Renal cortex interstitium (tissue), 11 donors: Measurements from ENCODE around the gene FBXW7. TPM values are rescaled to one million over a fixed set of nuclear protein-coding genes. Genes with fewer than 3 reads are reported as not detected.

Experiments
- DNase-seq, 11 donors: peaks; one replicate each; pipeline ENCODE4 v3.0.0-alpha.2; 2013; ENCODE audit warnings: low read depth in 9 of 11, low spot score in 4 of 11; ENCODE audit errors: extremely low read depth in 1 of 11
- polyA plus RNA-seq, 3 donors: library from polyadenylated mRNA; unstranded; fragments of 120-200 nt; gene quantifications; one replicate each; pipeline ENCODE4 v1.2.1, GENCODE V29; 2013; ENCODE audit not compliant: insufficient read length in 3 of 3

The FBXW7 gene
- polyA plus RNA-seq, 3 donors: 26.6 to 37.9 (median 37.7) TPM

DNA sequence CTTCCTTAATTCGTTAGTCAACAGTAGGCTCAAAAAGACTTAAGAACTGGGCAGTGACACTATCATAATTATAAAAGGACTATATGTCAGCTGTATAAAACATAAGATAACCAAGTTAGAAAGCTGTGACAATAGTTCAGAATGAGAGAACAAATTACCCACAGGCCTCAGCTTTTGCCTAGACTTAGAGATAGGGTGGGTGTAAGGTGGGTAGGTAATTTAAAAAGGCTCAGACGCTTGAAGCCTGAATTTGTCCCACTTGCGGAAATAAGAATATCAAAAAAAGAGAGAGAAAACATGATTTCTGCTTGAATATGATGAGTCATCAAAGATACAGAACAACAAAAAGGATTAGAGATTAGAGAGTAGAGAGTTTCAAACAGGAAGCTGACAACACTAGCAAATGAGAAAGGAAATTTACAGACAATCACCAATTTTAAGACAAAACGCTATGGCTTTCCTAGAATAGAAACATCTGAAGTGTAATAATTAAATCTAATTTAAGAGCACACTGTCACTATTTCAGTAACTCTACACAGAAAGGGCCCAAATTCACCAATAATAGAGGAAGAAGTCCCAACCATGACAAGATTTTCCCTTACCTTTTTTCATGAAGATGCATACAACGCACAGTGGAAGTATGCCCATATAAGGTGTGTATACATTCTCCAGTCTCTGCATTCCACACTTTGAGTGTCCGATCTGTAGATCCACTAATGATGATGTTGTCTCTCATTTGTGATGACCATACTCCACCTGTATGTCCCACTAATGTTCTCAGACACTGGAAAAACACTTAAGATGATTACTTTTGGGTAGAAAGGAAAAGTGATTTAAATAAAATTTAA lies 208.1 kb downstream of the FBXW7 start:
- DNase-seq: no peak

DNA sequence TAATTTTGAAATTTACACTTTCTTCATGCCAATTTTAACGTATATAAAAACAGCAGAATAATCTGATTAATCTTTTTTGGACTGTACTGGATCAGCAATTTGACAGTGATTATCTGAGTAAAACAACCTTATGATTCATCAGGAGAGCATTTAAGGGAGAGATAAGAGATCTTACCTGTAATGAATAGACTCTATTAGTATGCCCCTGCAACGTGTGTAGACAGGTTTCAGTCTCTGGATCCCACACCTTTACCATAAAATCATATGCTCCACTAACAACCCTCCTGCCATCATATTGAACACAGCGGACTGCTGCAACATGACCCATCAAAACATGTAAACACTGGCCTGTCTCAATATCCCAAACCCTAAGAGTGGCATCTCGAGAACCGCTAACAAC lies 210.1 kb downstream of the FBXW7 start:
- no peak for DNase-seq

DNA sequence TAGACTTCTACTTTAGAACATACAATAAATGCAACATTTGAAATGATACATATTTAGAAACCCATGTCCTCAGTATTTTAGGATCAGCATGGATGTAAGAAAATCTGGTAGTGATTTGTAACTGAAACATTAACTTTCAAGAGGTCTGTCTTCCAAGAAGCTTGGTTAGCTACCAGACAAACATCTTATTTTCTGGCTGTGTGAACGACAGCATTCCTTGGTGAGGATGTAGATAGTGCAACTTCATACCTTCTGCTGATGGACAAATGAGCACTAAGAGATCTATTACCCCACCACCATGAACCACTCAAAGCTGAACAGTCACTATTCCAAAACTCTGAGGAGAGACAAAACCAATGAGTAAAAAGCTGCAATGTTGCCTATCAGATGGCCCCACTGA lies 212.7 kb downstream of the FBXW7 start:
- no peak for DNase-seq

DNA sequence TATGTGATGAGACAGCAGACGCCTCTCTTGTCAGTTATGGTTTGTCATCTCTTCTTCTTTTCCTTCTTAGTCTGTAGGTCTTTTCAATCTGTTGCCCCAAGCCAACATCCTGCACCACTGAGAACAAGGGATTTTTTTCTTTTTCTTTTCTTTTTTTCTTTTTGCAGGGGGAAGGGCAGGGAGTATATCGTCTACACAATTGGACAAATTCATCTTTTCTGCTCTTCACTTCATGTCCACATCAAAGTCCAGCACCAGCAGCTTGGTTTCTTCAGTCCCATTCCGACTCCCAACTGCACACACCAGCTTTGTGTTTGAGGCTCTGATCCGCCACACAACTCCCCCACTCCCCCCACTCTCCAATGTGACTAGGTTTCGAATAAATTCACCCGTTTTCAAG lies 213.2 kb downstream of the FBXW7 start:
- DNase-seq: no peak

DNA sequence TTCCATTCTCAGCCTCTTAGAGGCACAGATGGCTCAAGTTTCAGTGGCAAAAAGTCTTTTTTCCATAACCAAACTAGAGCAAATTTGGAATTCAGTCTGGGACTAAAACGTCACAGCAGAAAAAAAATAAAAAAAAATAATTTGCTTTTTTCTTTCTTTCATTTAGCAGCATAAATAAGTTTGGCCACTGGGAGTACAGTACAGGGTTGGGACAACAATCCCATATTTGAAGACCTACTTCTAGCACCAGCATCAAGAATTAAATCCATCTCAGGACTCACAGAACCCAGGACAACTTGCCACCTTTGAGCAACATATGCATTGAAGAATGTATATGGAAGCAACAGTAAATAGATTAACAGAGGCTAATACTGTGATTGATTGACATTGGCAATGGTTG lies 214.0 kb downstream of the FBXW7 start:
- DNase-seq: no peak

DNA sequence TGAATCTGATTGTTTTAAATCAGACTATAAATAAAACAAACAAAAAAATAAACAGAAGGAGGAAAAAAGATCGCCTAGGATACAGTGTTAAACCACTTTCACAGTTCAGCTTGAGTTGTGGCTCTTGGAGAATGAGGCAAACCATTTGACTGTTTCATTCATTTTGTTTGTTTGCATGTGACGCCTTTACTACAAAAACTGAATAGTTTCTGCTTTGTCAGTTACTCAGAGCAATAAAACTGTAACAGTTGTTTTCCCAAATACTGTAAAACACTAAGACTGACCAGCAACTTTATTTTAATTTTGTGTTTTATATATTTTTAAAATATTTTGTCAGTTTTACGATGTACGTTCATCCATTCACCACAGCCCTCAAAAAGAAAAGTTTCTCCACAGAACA lies 214.5 kb downstream of the FBXW7 start:
- peak in 3 of 11 donors; percentile 30 to 48 (median 37) for DNase-seq

DNA sequence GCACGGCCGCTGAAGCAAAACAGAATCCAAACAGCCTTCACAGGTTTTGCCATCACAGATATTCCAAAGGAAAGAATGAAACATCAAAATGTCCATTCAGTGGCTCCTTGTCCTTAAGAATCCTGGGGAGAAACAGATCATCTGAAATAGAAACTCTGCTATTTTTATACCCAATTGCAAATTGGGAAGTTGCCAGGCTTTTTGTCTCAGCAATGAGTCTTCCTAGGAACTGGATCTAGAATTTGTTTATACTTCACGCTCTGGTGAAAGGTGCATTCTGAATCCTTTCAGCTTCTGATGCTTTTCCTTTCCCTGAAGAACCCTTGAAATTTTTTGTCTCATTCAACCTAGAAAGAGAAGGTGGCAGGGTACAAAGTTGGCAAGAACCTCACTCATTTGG lies 218.9 kb downstream of the FBXW7 start:
- no peak for DNase-seq

DNA sequence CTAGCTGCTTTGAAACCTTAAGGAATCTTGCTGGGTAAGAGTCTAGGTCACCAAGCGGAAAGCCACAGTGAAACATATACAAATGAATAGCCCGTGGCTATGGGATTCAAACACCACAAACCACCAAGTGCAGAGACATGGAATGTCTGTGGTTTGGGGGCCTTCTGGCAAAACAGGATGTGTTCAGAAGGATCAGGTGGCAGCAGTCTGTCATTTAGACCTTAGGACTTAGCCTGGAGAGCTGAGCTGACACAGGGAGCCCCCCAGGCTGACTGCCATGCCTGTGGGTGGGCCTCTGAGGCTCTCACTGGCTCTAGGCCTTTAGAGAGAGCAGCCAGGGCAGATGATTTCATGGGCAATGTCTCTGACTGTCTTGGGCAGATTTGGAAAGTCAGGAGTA lies 225.6 kb downstream of the FBXW7 start:
- DNase-seq: no peak

DNA sequence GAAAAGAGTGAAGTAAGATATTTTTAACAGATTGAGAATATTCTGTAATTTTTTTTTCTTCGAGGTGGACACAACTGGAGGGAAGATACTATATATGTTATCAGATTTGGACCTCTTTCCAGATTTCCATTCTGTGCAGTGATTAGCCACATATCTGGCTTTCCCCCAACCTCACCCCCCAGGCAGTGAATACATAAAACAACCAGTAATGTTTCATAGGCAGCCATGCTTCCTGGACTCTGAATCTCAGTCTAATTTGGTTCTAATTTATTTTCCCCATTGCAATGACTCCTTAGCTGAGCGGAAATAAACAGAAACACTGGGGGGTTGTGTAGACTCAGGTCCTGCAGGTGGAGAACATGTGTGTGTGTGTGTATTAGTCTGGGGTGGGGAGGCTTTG lies 226.5 kb downstream of the FBXW7 start:
- DNase-seq: no peak

DNA sequence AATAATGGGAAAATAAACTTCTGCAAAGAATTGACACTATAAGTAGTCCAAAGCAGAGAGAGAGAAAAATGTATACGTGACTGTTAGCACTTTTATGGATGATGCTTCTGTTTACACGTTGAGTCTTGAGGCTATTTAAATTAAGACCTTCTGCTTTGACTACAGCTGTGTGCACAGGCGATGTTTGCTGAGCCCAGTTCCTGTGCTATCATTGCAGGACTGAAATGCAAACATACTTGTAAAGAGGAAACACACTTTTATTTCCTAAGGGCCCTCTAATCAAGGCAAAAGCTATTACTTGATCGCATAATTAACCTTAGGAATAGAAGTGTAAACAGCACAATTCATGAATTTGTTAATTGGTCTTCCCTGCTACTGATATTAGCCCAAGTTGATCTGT lies 226.9 kb downstream of the FBXW7 start:
- no peak for DNase-seq

DNA sequence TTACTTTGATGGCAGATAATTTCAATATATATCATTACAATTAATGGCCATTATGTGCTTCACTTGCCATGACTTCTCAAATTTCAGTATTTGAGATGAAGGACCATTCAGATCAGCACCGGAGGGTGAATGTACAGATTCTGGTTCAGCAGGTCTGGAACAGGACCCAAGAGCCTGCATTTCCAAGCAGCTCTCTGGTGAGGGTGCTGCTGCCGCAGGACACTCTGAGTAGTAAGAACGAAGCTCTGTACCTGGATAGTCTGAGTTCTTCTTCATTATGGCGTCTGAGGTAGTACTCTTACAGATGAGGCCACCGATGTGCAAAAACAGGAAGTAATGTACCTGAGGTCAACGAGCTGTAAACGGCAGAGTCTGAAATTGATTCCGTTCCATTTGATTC lies 228.2 kb downstream of the FBXW7 start:
- no peak for DNase-seq

DNA sequence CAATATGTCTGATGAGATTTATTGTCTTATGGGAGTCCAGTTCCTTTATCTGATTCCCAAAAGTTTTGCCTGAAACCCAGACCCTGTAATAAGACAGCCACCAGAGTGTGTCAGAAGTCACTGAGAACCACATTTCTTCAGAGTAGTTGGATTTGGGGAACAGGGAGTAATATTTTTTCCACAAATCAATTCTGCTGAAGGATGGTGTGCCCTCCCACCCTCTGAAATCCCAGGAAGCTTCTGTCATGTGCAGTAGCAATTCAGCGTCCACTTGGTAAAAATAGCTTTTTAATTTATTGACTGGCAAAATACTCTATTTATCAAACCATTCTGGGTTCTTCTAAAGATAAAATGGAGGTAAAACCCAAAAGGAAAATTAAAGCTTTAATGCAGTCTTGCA lies 229.4 kb downstream of the FBXW7 start:
- DNase-seq: no peak

DNA sequence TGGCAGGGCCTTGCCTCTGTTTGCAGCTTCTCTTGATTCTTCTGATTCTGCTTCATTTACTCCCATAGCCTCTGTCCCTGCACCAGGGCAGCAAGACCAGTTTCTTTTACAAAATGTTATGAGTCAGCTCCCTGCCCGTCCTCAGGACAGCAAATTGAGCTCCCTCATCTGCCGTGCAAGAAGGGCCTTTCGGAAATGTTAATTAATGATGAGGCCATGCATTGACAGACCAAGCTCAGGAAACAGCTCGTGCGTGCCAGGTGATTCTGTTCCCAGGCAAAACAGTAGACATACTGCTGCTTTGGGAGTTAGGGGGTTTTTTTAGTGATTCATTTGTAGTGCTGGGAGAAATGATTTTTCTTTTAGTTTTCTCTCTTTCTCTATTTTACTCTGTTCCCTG lies 231.7 kb downstream of the FBXW7 start:
- no peak for DNase-seq

DNA sequence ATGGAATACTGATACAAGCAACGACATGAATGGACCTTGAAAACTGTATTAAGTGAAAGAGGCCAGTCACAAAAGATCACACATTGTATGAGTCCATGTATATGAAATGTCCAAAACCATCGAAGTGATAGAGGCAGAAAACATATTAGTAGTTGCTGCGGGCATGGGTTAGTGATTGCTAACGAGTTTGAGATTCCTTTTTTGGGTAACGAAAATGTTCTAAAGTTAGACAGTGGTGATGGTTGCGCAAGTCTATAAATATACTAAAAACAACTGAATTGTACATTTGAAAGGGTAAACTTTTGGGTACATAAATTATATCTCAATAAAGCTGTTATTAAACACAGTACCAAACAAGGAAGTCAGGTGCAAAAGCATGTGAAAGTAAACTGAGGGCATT lies 234.5 kb downstream of the FBXW7 start:
- DNase-seq: no peak

DNA sequence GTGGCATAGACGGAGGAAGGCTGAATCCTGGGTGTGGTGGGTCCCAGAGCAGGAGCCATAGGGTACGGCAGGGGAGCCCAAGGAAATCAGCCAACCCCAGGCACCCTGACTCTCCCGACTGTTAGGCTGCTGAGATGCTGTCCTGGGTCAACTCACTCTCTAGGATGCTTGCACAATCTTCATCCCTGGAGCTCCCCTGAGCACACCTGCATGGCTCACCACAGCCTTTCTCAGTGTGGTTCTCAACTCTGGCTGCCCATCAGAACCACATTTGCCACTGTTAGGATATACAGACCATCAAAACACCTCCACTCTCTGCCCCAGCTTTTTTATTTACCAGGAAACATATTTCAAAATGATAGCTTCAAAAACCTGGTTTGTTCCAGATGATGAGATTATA lies 236.3 kb downstream of the FBXW7 start:
- no peak for DNase-seq

DNA sequence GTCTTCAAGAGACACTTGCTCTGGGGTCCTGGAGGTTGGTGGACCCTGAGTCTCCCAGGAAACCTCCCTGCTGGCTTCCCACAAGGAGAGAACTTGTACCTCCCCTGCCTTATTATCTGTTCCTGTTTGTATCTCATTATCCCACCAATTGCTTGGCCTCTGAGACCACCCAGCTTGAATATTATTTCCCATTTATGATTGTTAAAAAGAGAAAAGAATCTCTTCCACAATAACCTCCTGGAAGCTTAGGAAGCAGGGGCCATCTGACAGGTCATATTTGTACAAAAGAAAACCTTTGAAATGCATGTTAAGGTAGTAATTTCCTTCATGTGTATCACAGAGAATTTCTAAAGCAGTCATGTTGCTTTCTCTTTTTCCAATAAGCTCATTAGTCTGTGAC lies 239.5 kb downstream of the FBXW7 start:
- DNase-seq: no peak

DNA sequence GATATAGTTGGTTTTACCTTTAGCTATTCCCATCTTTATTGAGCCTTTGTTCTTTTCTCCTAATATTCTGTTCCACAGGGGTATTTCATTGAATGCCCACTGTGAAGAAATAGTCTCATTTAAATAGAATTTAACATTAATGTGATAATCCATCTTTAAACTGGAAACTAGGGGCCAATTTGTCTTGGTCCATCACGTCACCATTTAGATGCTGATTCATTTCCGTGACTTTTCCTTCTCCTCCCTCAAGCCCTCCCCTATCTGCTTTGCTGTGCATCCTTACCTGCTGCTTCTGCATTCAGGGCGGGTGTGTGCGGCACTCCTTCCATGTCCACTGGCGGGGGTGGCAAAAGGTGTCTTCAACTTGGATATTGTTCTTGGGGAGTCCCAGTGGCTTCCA lies 241.1 kb downstream of the FBXW7 start:
- no peak for DNase-seq

DNA sequence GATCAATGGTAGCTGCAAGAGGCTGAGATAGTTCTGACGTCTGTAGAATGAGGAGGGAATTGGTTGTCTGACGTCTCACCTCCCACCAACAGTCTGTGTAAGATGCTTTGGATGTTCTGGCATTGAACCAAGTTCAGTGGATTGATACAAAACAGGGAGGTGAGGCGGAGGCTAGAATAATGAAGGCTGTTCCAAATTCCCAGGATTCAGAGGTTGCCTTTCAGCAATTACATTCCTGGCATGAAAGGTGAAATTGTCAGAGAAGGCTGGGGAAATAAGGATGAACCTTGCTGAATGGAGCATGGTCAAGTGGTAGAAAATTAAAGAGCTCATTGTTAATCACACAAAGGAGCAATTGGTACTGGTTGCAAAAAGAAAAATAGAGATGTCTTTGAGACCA lies 241.6 kb downstream of the FBXW7 start:
- no peak for DNase-seq

DNA sequence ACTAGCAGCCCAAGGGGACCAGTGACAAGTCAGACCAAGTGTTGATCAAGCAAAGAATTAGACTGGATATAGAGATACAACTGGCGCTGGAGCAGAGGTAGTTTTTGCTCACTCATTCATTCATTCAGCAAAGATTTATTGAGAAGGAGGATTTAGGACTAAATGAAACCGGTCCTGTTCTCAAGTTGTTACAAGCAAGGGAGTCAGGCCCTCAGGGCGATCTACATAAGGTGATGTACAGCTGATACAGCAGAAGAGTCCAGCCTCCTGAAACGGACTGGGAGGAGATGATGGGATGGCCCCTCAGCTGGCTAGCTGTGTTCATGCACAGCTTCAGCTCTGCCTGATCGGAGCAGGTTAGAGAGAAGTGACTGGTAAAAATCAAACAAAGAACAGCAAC lies 242.4 kb downstream of the FBXW7 start:
- DNase-seq: no peak

DNA sequence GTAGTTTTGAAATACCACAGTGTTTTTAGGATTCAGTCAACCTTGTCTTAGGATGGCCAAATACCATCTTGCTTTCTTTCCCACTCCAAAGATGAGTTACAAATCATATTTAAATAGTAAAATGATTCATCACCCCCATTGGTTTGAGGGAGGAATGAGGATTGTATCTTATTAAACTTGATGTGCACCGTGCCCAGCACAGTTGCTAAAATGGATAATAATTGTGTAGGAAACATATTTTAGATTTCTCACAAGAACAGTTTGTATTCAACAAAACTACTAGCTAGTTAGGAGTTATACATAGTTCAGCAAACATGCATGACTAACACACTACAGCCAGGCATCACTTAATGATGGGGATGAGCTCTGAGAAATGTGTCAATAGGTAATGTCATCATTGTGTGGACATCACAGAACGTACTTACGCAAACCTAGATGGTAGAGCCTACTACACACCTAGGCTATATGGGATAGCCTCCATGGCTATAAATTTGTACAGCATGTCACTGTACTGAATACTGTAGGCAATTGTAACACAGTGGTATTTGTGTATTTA lies 245.4 kb downstream of the FBXW7 start:
- no peak for DNase-seq

DNA sequence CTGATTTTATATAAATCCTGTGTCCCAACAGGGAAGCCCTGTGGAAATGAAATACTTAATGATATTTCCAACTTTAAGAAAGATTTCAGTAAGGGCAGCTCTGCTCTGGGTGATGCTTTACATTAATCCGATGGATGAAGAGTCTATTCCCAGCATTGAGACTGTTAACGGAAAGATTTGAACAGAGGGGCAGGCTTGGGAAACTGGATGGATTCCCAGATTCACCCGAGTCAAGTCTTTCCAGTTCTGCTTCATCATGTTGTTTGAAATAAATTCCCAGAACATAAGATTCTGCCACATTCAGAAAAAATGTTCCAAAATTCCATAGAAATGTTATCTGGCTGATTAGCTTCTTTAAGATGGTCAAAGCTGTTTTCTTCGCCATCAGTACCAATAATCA lies 246.0 kb downstream of the FBXW7 start:
- no peak for DNase-seq
